ENCODE data around the gene SUCO. TPM values are rescaled to one million over a fixed set of nuclear protein-coding genes. Genes with fewer than 3 reads are reported as not detected.

The SUCO gene
- total RNA-seq, 1 experiment from 2014 or later, result 32.9 TPM

DNA sequence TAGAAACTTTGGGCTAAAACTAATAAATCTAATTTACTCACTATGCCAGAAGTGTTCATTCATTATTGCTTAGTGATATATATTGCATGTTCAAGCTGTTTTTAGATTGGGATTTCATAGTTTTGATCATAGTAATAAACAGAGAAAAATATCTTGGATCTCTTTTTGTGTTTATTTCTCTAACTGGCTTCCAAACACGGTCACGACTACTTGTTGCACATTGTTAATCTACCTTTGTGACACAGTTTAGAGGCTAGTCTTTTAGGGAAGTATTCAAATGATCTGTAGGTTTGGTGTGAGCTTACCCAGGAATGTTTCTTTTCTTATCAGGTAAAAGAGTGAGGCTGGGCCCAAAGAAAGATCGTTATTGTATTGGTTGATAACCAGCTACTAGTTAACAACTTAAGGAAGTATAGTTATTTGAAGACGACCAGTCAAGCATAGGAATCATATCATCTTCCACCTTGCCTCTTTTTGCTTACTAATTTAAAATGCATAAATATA lies 75.2 kb downstream of the SUCO start:
- H3K27me3 ChIP-seq (replicated peaks; ENCODE audit: insufficient read depth, low read depth, low read length, poor library complexity), result no peaks in the 10 kb centered on the region
- no peak for DNase-seq (ENCODE audit: low spot score)
- no TSS peak for BruUV-seq (replicated peaks)
- ChIA-PET POLR2A (ENCODE audit: low non-redundant PET) (no interaction called here), CTCF (no interaction called here)
- H3K36me3 ChIP-seq (ENCODE audit: insufficient read depth, low read length, poor library complexity, severe bottlenecking), result peaks cover 11% of the 10 kb centered on the region
- intact Hi-C loops (cut with micrococcal nuclease; ENCODE audit: unreplicated experiment), result no loop called here
- no peak overlapping the region for H3K27ac ChIP-seq (ENCODE audit: low read depth, low read length, poor library complexity, severe bottlenecking)
- TF ChIP-seq, protein P1, sequence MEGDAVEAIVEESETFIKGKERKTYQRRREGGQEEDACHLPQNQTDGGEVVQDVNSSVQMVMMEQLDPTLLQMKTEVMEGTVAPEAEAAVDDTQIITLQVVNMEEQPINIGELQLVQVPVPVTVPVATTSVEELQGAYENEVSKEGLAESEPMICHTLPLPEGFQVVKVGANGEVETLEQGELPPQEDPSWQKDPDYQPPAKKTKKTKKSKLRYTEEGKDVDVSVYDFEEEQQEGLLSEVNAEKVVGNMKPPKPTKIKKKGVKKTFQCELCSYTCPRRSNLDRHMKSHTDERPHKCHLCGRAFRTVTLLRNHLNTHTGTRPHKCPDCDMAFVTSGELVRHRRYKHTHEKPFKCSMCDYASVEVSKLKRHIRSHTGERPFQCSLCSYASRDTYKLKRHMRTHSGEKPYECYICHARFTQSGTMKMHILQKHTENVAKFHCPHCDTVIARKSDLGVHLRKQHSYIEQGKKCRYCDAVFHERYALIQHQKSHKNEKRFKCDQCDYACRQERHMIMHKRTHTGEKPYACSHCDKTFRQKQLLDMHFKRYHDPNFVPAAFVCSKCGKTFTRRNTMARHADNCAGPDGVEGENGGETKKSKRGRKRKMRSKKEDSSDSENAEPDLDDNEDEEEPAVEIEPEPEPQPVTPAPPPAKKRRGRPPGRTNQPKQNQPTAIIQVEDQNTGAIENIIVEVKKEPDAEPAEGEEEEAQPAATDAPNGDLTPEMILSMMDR (conservative IDR thresholded peaks at IDR 0.05; ENCODE audit: low read depth, low read length), result no peak
- no peak for TF ChIP-seq EZH2 (IDR thresholded peaks at IDR 0.05; ENCODE audit: borderline replicate concordance, low read depth, low read length, poor library complexity, severe bottlenecking)
- no peak overlapping the region for H3K4me3 ChIP-seq (ENCODE audit: low read depth, low read length, poor library complexity, severe bottlenecking)
- no peaks in the 10 kb centered on the region for H3K4me1 ChIP-seq (ENCODE audit: insufficient read depth, low read length, poor library complexity, severe bottlenecking)
- H3K9me3 ChIP-seq (ENCODE audit: low read depth, low read length, poor library complexity, severe bottlenecking), result no peaks in the 10 kb centered on the region

DNA sequence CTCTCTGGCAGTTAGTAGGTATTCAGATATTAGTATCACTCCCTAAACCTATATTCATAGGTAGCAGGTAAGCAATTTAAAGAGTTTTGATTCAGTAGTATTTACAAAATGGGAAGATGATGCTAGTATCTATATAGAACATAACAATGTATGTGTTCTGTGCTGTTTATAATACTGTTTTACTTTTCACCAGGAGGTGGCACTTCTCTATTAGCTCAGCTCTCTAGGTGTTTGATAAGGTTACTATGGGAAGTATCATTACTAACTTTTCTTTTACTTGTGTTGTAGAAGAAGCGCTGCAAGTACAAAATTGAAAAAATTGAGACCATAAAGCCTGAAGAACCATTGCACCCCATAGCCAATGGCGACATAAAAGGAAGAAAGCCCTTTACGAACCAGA lies 76.6 kb downstream of the SUCO start:
- TF ChIP-seq, protein P1 (conservative IDR thresholded peaks at IDR 0.05; ENCODE audit: low read depth, low read length), result peak; percentile 52
- TF ChIP-seq EZH2 (IDR thresholded peaks at IDR 0.05; ENCODE audit: borderline replicate concordance, low read depth, low read length, poor library complexity, severe bottlenecking), result no peak

DNA sequence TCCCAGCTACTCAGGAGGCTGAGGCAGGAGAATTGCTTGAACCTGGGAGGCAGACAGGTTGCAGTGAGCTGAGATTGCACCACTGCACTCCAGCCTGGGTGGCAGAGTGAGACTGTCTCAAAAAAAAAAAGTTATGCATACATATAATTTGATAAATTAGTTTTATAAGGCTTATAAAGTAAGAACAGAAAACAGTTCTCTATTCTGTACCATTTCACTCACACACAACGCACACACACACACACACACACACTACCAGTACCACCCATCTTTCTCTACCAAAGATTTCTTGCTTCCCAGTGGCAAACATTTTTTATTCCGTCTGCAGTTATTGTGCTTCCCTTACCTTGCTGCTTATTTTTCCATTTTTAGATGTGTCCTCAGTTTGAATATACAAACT lies 79.5 kb downstream of the SUCO start:
- DNase-seq (ENCODE audit: low spot score), result no peak
- CTCF ChIA-PET, result no interaction called here
- no peak overlapping the region for H3K27ac ChIP-seq (ENCODE audit: low read depth, low read length, poor library complexity, severe bottlenecking)
- intact Hi-C loops (cut with micrococcal nuclease; ENCODE audit: unreplicated experiment), result loop anchor here (5.0 kb wide), 1 partner anchor 105 kb away; no protein-coding TSS in a partner anchor
- TF ChIP-seq EZH2 (IDR thresholded peaks at IDR 0.05; ENCODE audit: borderline replicate concordance, low read depth, low read length, poor library complexity, severe bottlenecking), result no peak
- TF ChIP-seq, protein P1 (conservative IDR thresholded peaks at IDR 0.05; ENCODE audit: low read depth, low read length), result no peak
- POLR2A ChIA-PET (ENCODE audit: low non-redundant PET), result no interaction called here
- no TSS peak for BruUV-seq (replicated peaks)
- no peaks in the 10 kb centered on the region for H3K27me3 ChIP-seq (replicated peaks; ENCODE audit: insufficient read depth, low read depth, low read length, poor library complexity)
- no peak overlapping the region for H3K4me3 ChIP-seq (ENCODE audit: low read depth, low read length, poor library complexity, severe bottlenecking)
- H3K9me3 ChIP-seq (ENCODE audit: low read depth, low read length, poor library complexity, severe bottlenecking), result peaks cover 2% of the 10 kb centered on the region
- peaks cover 11% of the 10 kb centered on the region for H3K36me3 ChIP-seq (ENCODE audit: insufficient read depth, low read length, poor library complexity, severe bottlenecking)
- no peaks in the 10 kb centered on the region for H3K4me1 ChIP-seq (ENCODE audit: insufficient read depth, low read length, poor library complexity, severe bottlenecking)

More for the DNA sequence above, 76.6 kb downstream of the SUCO start:
- ChIA-PET POLR2A (ENCODE audit: low non-redundant PET) (no interaction called here), CTCF (interaction anchor here (1.2 kb wide), 1 partner anchor 110 kb away, joined by 10 read pairs; no protein-coding TSS in a partner anchor)
- Histone ChIP-seq H3K36me3 (ENCODE audit: insufficient read depth, low read length, poor library complexity, severe bottlenecking) (peaks cover 11% of the 10 kb centered on the region), H3K9me3 (ENCODE audit: low read depth, low read length, poor library complexity, severe bottlenecking) (no peaks in the 10 kb centered on the region), H3K27ac (ENCODE audit: low read depth, low read length, poor library complexity, severe bottlenecking) (no peak overlapping the region), H3K4me1 (ENCODE audit: insufficient read depth, low read length, poor library complexity, severe bottlenecking) (no peaks in the 10 kb centered on the region), H3K27me3 (replicated peaks; ENCODE audit: insufficient read depth, low read depth, low read length, poor library complexity) (no peaks in the 10 kb centered on the region), H3K4me3 (ENCODE audit: low read depth, low read length, poor library complexity, severe bottlenecking) (no peak overlapping the region)
- DNase-seq (ENCODE audit: low spot score), result peak; percentile 16
- no TSS peak for BruUV-seq (replicated peaks)
- intact Hi-C loops (cut with micrococcal nuclease; ENCODE audit: unreplicated experiment), result no loop called here
